Measurements from ENCODE around the gene GLIPR1L1. TPM values are rescaled to one million over a fixed set of nuclear protein-coding genes. Genes with fewer than 3 reads are reported as not detected.

The GLIPR1L1 gene
- total and polyA plus RNA-seq, 2 of the 8 experiments (the other 6 are each of a cell fraction or from before 2014, with no cell fraction given) = 1.2 to 1.7 TPM

GRCh38 chr12:75409830-75410229 lies 75.4 kb downstream of the GLIPR1L1 start:
- Histone ChIP-seq H3K9ac (replicated peaks in 1 of 4; ENCODE audit: extremely low read depth in 1 of 4, low read depth in 3 of 4, low read length in 3 of 4) (no peak overlapping the region), H2AK5ac (ENCODE audit: low read depth, low read length) (no peak overlapping the region), H4K20me1 (replicated peaks in 1 of 2; ENCODE audit: control insufficient read depth in 1 of 2, insufficient read depth in 2 of 2, low read length in 2 of 2) (no peaks in the 10 kb centered on the region), H2BK20ac (ENCODE audit: low read length) (no peak overlapping the region), H3K14ac (ENCODE audit: insufficient read length) (no peak overlapping the region), H3K27ac (ENCODE audit: low read depth, low read length) (no peak overlapping the region), H3K79me1 (ENCODE audit: low read depth, low read length) (no peaks in the 10 kb centered on the region), H3K56ac (replicated peaks; ENCODE audit: insufficient read length, low read depth, low read length) (no peak overlapping the region), H4K91ac (replicated peaks; ENCODE audit: insufficient read length, low read length) (no peak overlapping the region), H2AFZ (ENCODE audit: low read length) (no peak overlapping the region), H2BK120ac (replicated peaks; ENCODE audit: low read depth, low read length) (no peak overlapping the region), H3K23me2 (ENCODE audit: low read depth, low read length) (no peaks in the 10 kb centered on the region), H3K27me3 (replicated peaks in 1 of 4; ENCODE audit: control insufficient read depth in 3 of 4, extremely low read depth in 1 of 4, insufficient read depth in 3 of 4, low read length in 3 of 4) (no peaks in the 10 kb centered on the region), H3K4me1 (replicated peaks in 1 of 4; ENCODE audit: control insufficient read depth in 3 of 4, insufficient read depth in 4 of 4, low read length in 3 of 4) (no peaks in the 10 kb centered on the region), H2BK15ac (ENCODE audit: low read length) (no peak overlapping the region), H3K4me3 (ENCODE audit: extremely low read depth in 1 of 4, insufficient read depth in 2 of 4, low read depth in 3 of 4, low read length in 4 of 4) (no peak overlapping the region), H3K36me3 (ENCODE audit: control insufficient read depth in 2 of 4, insufficient read depth in 4 of 4, low read length in 3 of 4) (no peaks in the 10 kb centered on the region), H2BK5ac (ENCODE audit: low read depth, low read length) (no peak overlapping the region), H4K5ac (ENCODE audit: insufficient read length, low read depth, low read length) (no peak overlapping the region), H3K18ac (ENCODE audit: extremely low read depth, low read length) (no peak overlapping the region), H3K23ac (ENCODE audit: insufficient read length) (no peak overlapping the region), H3K4ac (replicated peaks; ENCODE audit: insufficient read length, low read depth, low read length) (no peak overlapping the region), H3K4me2 (ENCODE audit: insufficient read depth in 1 of 2, low read depth in 2 of 2, low read length in 2 of 2) (no peak overlapping the region), H3K79me2 (ENCODE audit: control insufficient read depth in 1 of 2, insufficient read depth in 2 of 2, low read length in 2 of 2) (no peaks in the 10 kb centered on the region), H2BK12ac (ENCODE audit: low read depth, low read length) (no peak overlapping the region), H4K8ac (ENCODE audit: extremely low read depth, insufficient read depth, low read length) (no peak overlapping the region), H3K9me3 (ENCODE audit: insufficient read depth in 2 of 2, low read depth in 1 of 2, low read length in 1 of 2) (no peaks in the 10 kb centered on the region)
- FAIRE-seq (no peak), DNase-seq (ENCODE audit: low read depth in 1 of 2, low spot score in 2 of 2) (no peak)
- ChIA-PET CTCF (ENCODE audit: partially characterized antibody) (no interaction called here), POLR2A (ENCODE audit: partially characterized antibody) (no interaction called here)
- 93% methylated on average over 2 of the region's 2 CpGs; no CpG with 5 or more reads in 1 of the 2 experiments for WGBS, 2 experiments (ENCODE audit: extremely low coverage in 1 of 2, insufficient coverage in 1 of 2, insufficient read length in 1 of 2, insufficient replicate concordance in 2 of 2, low coverage in 1 of 2, low lambda C conversion rate in 2 of 2, missing lambda C conversion rate in 1 of 2)
- peak; percentile 98 for TF ChIP-seq MAFK (IDR thresholded peaks at IDR 0.05; ENCODE audit: low read depth, low read length)
- no peak for TF ChIP-seq KDM4A (IDR thresholded peaks at IDR 0.05; ENCODE audit: low read depth, low read length, severe bottlenecking)
